GM12873 (cell line): ENCODE results near the gene SERTAD1.
A peak's percentile ranks its signal among the peaks of the same experiment; 100 is the strongest.

Experiments used
- CTCF ChIP-seq: IDR thresholded peaks from 2 replicates; pipeline ENCODE4 v1.5.1; 2012; ENCODE audit warnings: low read depth, mild to moderate bottlenecking, moderate library complexity, low read length, control low read depth; ENCODE audit not compliant: insufficient read depth; ENCODE audit errors: missing control alignments

SERTAD1 gene

GRCh38 chr19:40381321-40381720 is 44.5 kb downstream of the SERTAD1 start:
- TF ChIP-seq CTCF, result peak; percentile 27

GRCh38 chr19:40380199-40381037 is 45.4 kb downstream of the SERTAD1 start:
- no peak for TF ChIP-seq CTCF

GRCh38 chr19:40379446-40380198 is 46.2 kb downstream of the SERTAD1 start:
- TF ChIP-seq CTCF, result no peak

- TF ChIP-seq CTCF, result peak; percentile 5
Observed at GRCh38 chr19:40378509-40378908, 47.3 kb downstream of the SERTAD1 start.

- TF ChIP-seq CTCF, result no peak
Observed at GRCh38 chr19:40377876-40378385, 47.9 kb downstream of the SERTAD1 start.

- no peak for TF ChIP-seq CTCF
Observed at GRCh38 chr19:40376286-40376862, 49.4 kb downstream of the SERTAD1 start.

- TF ChIP-seq CTCF, result no peak
Observed at GRCh38 chr19:40374084-40374483, 51.7 kb downstream of the SERTAD1 start.
